GM12873 (cell line): ENCODE results near the gene DDX41.

Experiments
- TF ChIP-seq, protein P1 (sequence below): IDR thresholded peaks from 2 replicates; pipeline ENCODE4 v1.5.1; 2012; ENCODE audit warnings: low read depth, mild to moderate bottlenecking, moderate library complexity, low read length, control low read depth; ENCODE audit not compliant: insufficient read depth; ENCODE audit errors: missing control alignments

DDX41 gene

DNA sequence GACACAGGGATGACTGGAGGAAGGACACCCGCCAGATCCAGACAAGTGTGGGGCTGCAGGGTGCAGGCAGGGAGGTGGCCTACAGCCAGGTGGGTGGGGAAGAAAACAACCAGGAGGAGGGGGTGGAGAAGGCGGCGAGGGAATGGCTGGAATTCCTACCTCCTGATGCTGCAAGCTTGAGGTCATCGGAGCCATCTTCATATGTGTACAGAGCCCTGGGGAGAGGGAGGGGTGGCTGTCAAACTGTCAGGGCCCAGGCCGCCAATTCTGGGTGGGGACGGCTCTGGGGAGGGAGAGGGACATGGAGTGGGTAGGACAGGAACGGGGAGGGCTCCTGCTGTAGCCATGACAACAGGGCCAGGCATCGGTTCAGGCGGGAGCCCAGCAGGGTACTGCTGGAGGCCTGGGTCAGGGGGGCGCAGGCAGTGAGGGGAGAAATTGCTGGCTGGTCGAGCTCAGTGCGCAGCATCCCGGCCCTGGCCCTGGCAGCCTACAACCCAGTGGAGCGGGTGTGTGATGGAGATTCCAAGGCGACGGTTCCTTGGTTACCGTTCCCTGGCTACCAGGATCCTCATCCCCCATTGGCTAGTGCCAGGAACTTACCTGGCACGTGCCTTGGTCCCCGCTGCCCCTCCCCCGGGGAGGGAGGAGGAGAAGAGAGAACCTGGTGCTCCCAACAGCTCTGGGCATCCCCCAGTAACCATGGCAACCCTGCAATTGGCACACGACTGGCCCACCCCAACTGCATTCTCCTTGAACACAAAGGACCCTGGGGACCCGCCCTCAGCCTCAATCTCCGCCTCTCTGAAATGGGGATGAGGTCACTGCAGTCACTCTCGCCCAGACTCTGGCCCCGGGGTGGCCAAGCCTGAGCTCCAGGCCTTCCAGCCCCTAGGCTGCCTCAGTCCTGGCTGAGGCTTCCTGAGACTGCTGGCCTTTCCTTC lies 47.8 kb downstream of the DDX41 start:
- TF ChIP-seq, protein P1, sequence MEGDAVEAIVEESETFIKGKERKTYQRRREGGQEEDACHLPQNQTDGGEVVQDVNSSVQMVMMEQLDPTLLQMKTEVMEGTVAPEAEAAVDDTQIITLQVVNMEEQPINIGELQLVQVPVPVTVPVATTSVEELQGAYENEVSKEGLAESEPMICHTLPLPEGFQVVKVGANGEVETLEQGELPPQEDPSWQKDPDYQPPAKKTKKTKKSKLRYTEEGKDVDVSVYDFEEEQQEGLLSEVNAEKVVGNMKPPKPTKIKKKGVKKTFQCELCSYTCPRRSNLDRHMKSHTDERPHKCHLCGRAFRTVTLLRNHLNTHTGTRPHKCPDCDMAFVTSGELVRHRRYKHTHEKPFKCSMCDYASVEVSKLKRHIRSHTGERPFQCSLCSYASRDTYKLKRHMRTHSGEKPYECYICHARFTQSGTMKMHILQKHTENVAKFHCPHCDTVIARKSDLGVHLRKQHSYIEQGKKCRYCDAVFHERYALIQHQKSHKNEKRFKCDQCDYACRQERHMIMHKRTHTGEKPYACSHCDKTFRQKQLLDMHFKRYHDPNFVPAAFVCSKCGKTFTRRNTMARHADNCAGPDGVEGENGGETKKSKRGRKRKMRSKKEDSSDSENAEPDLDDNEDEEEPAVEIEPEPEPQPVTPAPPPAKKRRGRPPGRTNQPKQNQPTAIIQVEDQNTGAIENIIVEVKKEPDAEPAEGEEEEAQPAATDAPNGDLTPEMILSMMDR, result no peak

DNA sequence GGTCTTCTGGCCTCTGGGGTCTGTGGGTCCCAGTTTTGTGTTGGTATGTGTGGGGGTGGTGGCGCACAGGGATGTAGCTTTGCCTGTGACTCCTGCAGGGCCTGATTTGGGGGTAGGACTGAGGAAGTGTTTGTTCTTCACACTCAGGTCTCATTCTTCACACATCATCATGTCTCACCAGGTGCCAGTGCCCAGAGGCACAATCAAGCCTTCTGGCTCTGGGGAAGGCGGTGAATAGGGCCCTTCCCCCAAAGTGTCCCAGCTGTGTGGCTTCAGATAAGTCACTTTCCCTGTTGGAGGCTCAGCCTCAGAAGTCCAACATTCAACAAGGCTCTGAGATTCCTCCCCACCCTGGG lies 48.5 kb downstream of the DDX41 start:
- TF ChIP-seq, protein P1, result no peak

DNA sequence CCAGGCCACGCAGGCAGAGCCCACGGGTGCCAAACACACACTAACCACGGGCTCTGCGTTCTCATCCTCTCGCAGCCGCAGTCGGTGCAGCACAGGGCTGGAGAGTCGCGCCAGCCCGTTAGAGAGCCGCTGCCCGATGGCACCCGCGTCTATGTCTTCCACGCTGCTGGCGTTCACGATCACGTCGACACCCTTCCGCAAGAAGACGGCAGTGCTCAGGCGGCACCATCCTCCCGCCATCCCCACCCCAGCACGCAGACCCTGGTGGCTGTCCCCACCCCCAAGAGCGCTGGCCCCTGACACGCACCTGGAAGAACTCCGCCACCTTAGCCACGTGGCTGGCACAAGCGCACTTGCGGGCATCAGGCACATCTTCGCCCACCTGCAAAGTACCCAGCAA lies 49.3 kb downstream of the DDX41 start:
- TF ChIP-seq, protein P1, result no peak

DNA sequence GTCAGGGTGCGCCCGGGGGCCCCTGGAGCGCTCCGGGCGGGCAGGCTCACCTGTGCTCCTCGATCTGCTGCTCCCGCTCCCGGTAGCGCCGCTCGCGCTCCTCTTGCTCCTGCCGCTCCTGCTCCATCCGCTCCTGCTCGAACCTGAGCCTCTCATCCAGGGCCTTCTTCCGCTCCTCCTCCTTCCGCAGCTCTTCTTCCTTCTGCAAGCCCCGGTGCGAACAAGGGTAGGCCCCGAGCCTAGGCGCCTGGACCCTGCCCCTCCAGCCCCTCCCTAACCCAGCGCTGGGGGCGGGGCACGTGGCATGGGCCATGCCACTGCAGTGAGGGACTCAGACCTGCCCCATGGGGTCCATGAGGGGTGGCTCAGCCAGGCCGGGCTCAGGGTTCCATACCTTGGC lies 49.9 kb downstream of the DDX41 start:
- TF ChIP-seq, protein P1, result no peak

DNA sequence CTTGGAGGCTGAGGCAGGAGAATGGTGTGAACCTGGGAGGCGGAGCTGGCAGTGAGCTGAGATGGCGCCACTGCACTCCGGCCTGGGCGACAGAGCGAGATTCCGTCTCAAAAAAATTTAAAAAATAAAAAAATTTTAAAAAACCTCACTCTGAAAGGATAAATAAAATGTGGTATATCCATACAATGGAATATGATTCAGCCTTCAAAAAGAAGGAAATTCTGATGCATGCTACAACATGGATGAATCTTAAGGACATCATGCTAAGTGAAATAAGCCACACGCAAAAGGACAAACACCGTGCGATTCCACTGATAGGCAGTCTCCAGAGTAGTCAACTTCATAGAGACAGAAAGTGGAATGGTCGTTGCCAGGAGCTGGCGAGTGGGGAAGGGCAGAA lies 51.7 kb downstream of the DDX41 start:
- TF ChIP-seq, protein P1, result no peak

DNA sequence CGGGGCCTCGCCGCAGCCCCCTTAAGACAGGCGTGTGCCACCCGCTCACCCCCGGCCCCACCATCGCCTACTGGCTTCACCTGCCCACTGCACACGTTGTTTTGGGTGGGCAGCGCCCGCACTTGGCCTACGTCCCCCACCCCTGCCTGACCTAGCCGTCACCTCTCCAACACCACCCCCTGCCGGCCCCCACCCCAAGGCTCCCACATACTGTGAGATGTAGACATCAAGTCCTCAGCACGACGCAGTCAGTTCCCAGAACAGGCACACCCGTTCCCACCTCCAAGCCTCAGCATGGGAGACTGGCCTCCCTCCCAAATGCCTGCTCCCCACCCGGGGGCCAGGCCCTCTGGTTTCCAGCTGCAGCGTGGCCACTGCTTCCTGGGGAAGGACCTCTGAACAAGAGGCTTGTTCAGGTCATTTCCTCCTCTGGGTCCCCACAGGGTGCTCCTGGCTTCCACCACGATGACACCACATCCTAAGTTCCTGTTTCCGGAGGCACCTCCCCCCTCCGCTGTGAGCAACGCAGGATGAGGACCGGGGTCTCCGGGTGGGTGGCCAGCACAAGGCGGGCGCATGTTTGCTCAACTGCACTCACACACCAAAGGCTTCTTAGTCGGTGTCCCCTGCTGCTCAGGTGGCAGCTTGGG lies 54.6 kb downstream of the DDX41 start:
- TF ChIP-seq, protein P1, result no peak
